DND-41 (cell line): Measurements from ENCODE around the gene SPATA12.

Source experiments
- CTCF ChIP-seq: IDR thresholded peaks from 2 replicates; pipeline ENCODE4 v1.5.1; 2012; ENCODE audit warnings: borderline replicate concordance, low read length, moderate library complexity, mild to moderate bottlenecking; ENCODE audit not compliant: poor library complexity, severe bottlenecking; ENCODE audit errors: extremely low read depth
- EZH2 ChIP-seq: IDR thresholded peaks from 3 replicates; pipeline ENCODE4 v1.6.1; 2012; ENCODE audit warnings: borderline replicate concordance, low read depth, mild to moderate bottlenecking, moderate library complexity, low read length, inconsistent platforms; ENCODE audit not compliant: severe bottlenecking

- TF ChIP-seq CTCF, result no peak
- TF ChIP-seq EZH2, result no peak
Observed at GRCh38 chr3:57018246-57018645, 42.2 kb upstream of the SPATA12 start.
